ENCODE results near the gene ZMAT5. TPM values are rescaled to one million over a fixed set of nuclear protein-coding genes. Genes with fewer than 3 reads are reported as not detected.

Gene ZMAT5
- total and polyA plus RNA-seq, 10 of the 15 experiments (the other 5 are each of a cell fraction or from before 2014, with no cell fraction given): 2.3 to 43.0 (median 21.9) TPM

DNA sequence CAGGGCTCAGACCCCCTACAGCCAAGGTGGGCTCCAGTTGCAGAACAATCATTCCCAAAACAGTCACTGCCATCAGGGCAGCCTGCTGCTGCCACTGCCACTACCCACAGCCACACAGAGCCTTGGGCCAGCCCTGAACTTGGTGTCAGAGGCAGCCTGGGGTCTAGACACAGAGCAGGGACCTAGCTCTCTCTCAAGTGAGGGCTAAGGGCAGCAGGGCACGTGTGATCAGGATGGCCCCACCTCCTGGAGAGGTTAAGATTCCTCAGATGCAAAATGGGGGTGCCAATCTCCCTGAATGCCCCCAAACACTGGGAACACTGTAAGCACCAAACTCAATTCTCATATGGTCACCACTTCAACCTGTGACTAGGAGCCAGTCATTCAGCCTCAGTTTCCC lies 31.4 kb downstream of the ZMAT5 start:
- no peaks in the 10 kb centered on the region for H3K9me3 ChIP-seq (replicated peaks; ENCODE audit: control insufficient read depth, insufficient read depth, low read length)
- no peaks in the 10 kb centered on the region; a peak in 1 of 4 replicates for H3K36me3 ChIP-seq (ENCODE audit: control insufficient read depth in 2 of 2, insufficient read depth in 2 of 2, low read length in 1 of 2)
- RAD21 ChIA-PET (ENCODE audit: unreplicated experiment): no interaction called here
- H3K79me2 ChIP-seq (ENCODE audit: control insufficient read depth, insufficient read depth, low read length): no peaks in the 10 kb centered on the region
- no peak overlapping the region for H3K27ac ChIP-seq (ENCODE audit: control insufficient read depth, insufficient read depth)
- no peak overlapping the region for H2AFZ ChIP-seq (ENCODE audit: control insufficient read depth, low read depth, low read length)
- no peaks in the 10 kb centered on the region for H3K27me3 ChIP-seq (replicated peaks in 1 of 2; ENCODE audit: control insufficient read depth in 2 of 2, insufficient read depth in 2 of 2, low read length in 1 of 2)
- BruUV-seq (replicated peaks): no TSS peak
- no peak for FAIRE-seq
- WGBS (ENCODE audit: insufficient coverage, insufficient replicate concordance, low lambda C conversion rate, missing lambda C conversion rate): 40% methylated on average over 1 of the region's 1 CpG
- peaks cover 3% of the 10 kb centered on the region; the same call in 1 of the 2 replicates for H3K4me1 ChIP-seq (ENCODE audit: control insufficient read depth, insufficient read depth, low read length)
- CTCF ChIA-PET: no interaction called here
- in situ Hi-C loops (cut with MboI) (no loop called here), intact Hi-C loops (cut with micrococcal nuclease; ENCODE audit: unreplicated experiment) (no loop called here)
- no peak overlapping the region for H3K4me3 ChIP-seq
- H3K4me2 ChIP-seq (ENCODE audit: control insufficient read depth, insufficient read depth): no peak overlapping the region
- POLR2A ChIA-PET: no interaction called here
- no peak for ATAC-seq
- no peak for DNase-seq (ENCODE audit: low read depth, low spot score)
- no peaks in the 10 kb centered on the region for H4K20me1 ChIP-seq (ENCODE audit: control insufficient read depth, insufficient read depth)
- SMC1A ChIA-PET (ENCODE audit: uncharacterized antibody, unreplicated experiment): no interaction called here
- no peak overlapping the region for H3K9ac ChIP-seq (ENCODE audit: control insufficient read depth, insufficient read depth, low read length)
- TF ChIP-seq KLF5 (IDR thresholded peaks at IDR 0.05; ENCODE audit: partially characterized antibody): no peak
- no peak for TF ChIP-seq EZH2 (IDR thresholded peaks at IDR 0.05; ENCODE audit: borderline replicate concordance, control insufficient read depth, low read depth, low read length)
- TF ChIP-seq IKZF2 (IDR thresholded peaks at IDR 0.05): no peak
- TF ChIP-seq, protein P1, sequence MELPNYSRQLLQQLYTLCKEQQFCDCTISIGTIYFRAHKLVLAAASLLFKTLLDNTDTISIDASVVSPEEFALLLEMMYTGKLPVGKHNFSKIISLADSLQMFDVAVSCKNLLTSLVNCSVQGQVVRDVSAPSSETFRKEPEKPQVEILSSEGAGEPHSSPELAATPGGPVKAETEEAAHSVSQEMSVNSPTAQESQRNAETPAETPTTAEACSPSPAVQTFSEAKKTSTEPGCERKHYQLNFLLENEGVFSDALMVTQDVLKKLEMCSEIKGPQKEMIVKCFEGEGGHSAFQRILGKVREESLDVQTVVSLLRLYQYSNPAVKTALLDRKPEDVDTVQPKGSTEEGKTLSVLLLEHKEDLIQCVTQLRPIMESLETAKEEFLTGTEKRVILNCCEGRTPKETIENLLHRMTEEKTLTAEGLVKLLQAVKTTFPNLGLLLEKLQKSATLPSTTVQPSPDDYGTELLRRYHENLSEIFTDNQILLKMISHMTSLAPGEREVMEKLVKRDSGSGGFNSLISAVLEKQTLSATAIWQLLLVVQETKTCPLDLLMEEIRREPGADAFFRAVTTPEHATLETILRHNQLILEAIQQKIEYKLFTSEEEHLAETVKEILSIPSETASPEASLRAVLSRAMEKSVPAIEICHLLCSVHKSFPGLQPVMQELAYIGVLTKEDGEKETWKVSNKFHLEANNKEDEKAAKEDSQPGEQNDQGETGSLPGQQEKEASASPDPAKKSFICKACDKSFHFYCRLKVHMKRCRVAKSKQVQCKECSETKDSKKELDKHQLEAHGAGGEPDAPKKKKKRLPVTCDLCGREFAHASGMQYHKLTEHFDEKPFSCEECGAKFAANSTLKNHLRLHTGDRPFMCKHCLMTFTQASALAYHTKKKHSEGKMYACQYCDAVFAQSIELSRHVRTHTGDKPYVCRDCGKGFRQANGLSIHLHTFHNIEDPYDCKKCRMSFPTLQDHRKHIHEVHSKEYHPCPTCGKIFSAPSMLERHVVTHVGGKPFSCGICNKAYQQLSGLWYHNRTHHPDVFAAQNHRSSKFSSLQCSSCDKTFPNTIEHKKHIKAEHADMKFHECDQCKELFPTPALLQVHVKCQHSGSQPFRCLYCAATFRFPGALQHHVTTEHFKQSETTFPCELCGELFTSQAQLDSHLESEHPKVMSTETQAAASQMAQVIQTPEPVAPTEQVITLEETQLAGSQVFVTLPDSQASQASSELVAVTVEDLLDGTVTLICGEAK (IDR thresholded peaks at IDR 0.05; ENCODE audit: borderline replicate concordance): no peak
- TF ChIP-seq, protein P2, sequence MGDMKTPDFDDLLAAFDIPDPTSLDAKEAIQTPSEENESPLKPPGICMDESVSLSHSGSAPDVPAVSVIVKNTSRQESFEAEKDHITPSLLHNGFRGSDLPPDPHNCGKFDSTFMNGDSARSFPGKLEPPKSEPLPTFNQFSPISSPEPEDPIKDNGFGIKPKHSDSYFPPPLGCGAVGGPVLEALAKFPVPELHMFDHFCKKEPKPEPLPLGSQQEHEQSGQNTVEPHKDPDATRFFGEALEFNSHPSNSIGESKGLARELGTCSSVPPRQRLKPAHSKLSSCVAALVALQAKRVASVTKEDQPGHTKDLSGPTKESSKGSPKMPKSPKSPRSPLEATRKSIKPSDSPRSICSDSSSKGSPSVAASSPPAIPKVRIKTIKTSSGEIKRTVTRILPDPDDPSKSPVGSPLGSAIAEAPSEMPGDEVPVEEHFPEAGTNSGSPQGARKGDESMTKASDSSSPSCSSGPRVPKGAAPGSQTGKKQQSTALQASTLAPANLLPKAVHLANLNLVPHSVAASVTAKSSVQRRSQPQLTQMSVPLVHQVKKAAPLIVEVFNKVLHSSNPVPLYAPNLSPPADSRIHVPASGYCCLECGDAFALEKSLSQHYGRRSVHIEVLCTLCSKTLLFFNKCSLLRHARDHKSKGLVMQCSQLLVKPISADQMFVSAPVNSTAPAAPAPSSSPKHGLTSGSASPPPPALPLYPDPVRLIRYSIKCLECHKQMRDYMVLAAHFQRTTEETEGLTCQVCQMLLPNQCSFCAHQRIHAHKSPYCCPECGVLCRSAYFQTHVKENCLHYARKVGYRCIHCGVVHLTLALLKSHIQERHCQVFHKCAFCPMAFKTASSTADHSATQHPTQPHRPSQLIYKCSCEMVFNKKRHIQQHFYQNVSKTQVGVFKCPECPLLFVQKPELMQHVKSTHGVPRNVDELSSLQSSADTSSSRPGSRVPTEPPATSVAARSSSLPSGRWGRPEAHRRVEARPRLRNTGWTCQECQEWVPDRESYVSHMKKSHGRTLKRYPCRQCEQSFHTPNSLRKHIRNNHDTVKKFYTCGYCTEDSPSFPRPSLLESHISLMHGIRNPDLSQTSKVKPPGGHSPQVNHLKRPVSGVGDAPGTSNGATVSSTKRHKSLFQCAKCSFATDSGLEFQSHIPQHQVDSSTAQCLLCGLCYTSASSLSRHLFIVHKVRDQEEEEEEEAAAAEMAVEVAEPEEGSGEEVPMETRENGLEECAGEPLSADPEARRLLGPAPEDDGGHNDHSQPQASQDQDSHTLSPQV (IDR thresholded peaks at IDR 0.05): no peak
- no peak for TF ChIP-seq IKZF1 (conservative IDR thresholded peaks at IDR 0.05)
- TF ChIP-seq SMC3 (IDR thresholded peaks at IDR 0.05; ENCODE audit: borderline replicate concordance, low read length): no peak
- no peak for TF ChIP-seq NFYB (IDR thresholded peaks at IDR 0.05; ENCODE audit: insufficient read depth, low read depth, low read length)
- TF ChIP-seq ZBTB4 (CRISPR knock-in tag; IDR thresholded peaks at IDR 0.05): no peak
- TF ChIP-seq EP300 (IDR thresholded peaks at IDR 0.05; ENCODE audit: borderline replicate concordance in 1 of 2, control insufficient read depth in 1 of 2, low read depth in 2 of 2, low read length in 2 of 2): no peak
- no peak for TF ChIP-seq STAT1 (conservative IDR thresholded peaks at IDR 0.05)
- no peak for TF ChIP-seq MAX (IDR thresholded peaks at IDR 0.05; ENCODE audit: low read depth, low read length)

Measured in GM12878 (cell line).